Mononuclear cell (primary cell): Measurements from ENCODE around the gene COG5. TPM values are rescaled to one million over a fixed set of nuclear protein-coding genes. Genes with fewer than 3 reads are reported as not detected.
A peak's percentile ranks its signal among the peaks of the same experiment; 100 is the strongest.

Experiments
- H3K27me3 ChIP-seq: 2 replicates; pipeline ENCODE4 v1.6.0; 2011; ENCODE audit warnings: low read length, control low read depth; ENCODE audit not compliant: insufficient read depth
- H3K4me1 ChIP-seq: 2 replicates; pipeline ENCODE4 v1.5.1; 2011; ENCODE audit warnings: mild to moderate bottlenecking, low read length, control low read depth; ENCODE audit not compliant: insufficient read depth
- H3K4me3 ChIP-seq: 2 replicates; pipeline ENCODE4 v1.5.1; 2011; ENCODE audit warnings: mild to moderate bottlenecking, low read length, moderate library complexity
- H3K9me3 ChIP-seq: 2 replicates; pipeline ENCODE4 v1.5.1; 2011; ENCODE audit warnings: low read depth, mild to moderate bottlenecking, control low read depth, low read length
- total RNA-seq: library from RNA; depleted of rRNA; stranded (reverse); fragments of >200 nt; gene quantifications from one replicate; pipeline ENCODE4 v1.2.3, GENCODE V29; 2012

Gene COG5
- total RNA-seq, 1 donor = 78.9 TPM

GRCh38 chr7:107591421-107591820, 27.7 kb upstream of the COG5 start:
- Histone ChIP-seq H3K9me3 (no peaks in the 10 kb centered on the region), H3K4me3 (no peak overlapping the region), H3K27me3 (no peaks in the 10 kb centered on the region), H3K4me1 (no peaks in the 10 kb centered on the region)

- H3K27me3 ChIP-seq = no peaks in the 10 kb centered on the region
- no peaks in the 10 kb centered on the region for H3K9me3 ChIP-seq
- no peaks in the 10 kb centered on the region for H3K4me1 ChIP-seq
- H3K4me3 ChIP-seq = no peak overlapping the region
Observed at GRCh38 chr7:107588529-107589130, 24.9 kb upstream of the COG5 start.

GRCh38 chr7:107584716-107585115, 21.0 kb upstream of the COG5 start:
- H3K4me3 ChIP-seq = no peak overlapping the region
- peaks cover 3% of the 10 kb centered on the region for H3K4me1 ChIP-seq
- no peaks in the 10 kb centered on the region for H3K9me3 ChIP-seq
- no peaks in the 10 kb centered on the region for H3K27me3 ChIP-seq

GRCh38 chr7:107582875-107583274, 19.2 kb upstream of the COG5 start:
- Histone ChIP-seq H3K4me1 (peaks cover 3% of the 10 kb centered on the region), H3K9me3 (no peaks in the 10 kb centered on the region), H3K27me3 (no peaks in the 10 kb centered on the region), H3K4me3 (no peak overlapping the region)

GRCh38 chr7:107581387-107582013, 17.8 kb upstream of the COG5 start:
- Histone ChIP-seq H3K9me3 (no peaks in the 10 kb centered on the region), H3K27me3 (no peaks in the 10 kb centered on the region), H3K4me3 (no peak overlapping the region), H3K4me1 (peaks cover 3% of the 10 kb centered on the region)

GRCh38 chr7:107580716-107581383, 17.1 kb upstream of the COG5 start:
- H3K27me3 ChIP-seq = no peaks in the 10 kb centered on the region
- no peaks in the 10 kb centered on the region for H3K9me3 ChIP-seq
- peak overlapping the region; percentile 75 for H3K4me3 ChIP-seq
- H3K4me1 ChIP-seq = peaks cover 3% of the 10 kb centered on the region

- Histone ChIP-seq H3K4me1 (peaks cover 3% of the 10 kb centered on the region), H3K4me3 (peak within 1 kb of the TSS; percentile 75), H3K27me3 (no peaks in the 10 kb centered on the region), H3K9me3 (no peaks in the 10 kb centered on the region)
Observed at GRCh38 chr7:107579885-107580715, 16.4 kb upstream of the COG5 start, which contains the start of gene BCAP29. BCAP29 (plus strand) TSS chr7:107580246; CDS start chr7:107580773, 527 bp downstream.

- H3K4me3 ChIP-seq = peak overlapping the region; percentile 75
- no peaks in the 10 kb centered on the region for H3K9me3 ChIP-seq
- H3K27me3 ChIP-seq = no peaks in the 10 kb centered on the region
- H3K4me1 ChIP-seq = peaks cover 3% of the 10 kb centered on the region
Observed at GRCh38 chr7:107579554-107579884, 15.8 kb upstream of the COG5 start.

- H3K27me3 ChIP-seq = no peaks in the 10 kb centered on the region
- no peaks in the 10 kb centered on the region for H3K9me3 ChIP-seq
- H3K4me1 ChIP-seq = no peaks in the 10 kb centered on the region
- H3K4me3 ChIP-seq = no peak overlapping the region
Observed at GRCh38 chr7:107573537-107573936, 9.8 kb upstream of the COG5 start.

- Histone ChIP-seq H3K9me3 (no peaks in the 10 kb centered on the region), H3K4me3 (no peak overlapping the region), H3K27me3 (no peaks in the 10 kb centered on the region), H3K4me1 (no peaks in the 10 kb centered on the region)
Observed at GRCh38 chr7:107570298-107570697, 6.6 kb upstream of the COG5 start.

- peaks cover 21% of the 10 kb centered on the region for H3K4me1 ChIP-seq
- no peaks in the 10 kb centered on the region for H3K27me3 ChIP-seq
- H3K4me3 ChIP-seq = peak overlapping the region; percentile 79
- no peaks in the 10 kb centered on the region for H3K9me3 ChIP-seq
Observed at GRCh38 chr7:107564553-107565298, 1.0 kb upstream of the COG5 start.

GRCh38 chr7:107563081-107563774, 492 bp downstream of the COG5 start:
- Histone ChIP-seq H3K9me3 (no peaks in the 10 kb centered on the region), H3K4me3 (peak overlapping the region; percentile 79), H3K4me1 (peaks cover 21% of the 10 kb centered on the region), H3K27me3 (no peaks in the 10 kb centered on the region)

- Histone ChIP-seq H3K27me3 (no peaks in the 10 kb centered on the region), H3K4me3 (no peak overlapping the region), H3K9me3 (no peaks in the 10 kb centered on the region), H3K4me1 (peaks cover 21% of the 10 kb centered on the region)
Observed at GRCh38 chr7:107560898-107561516, 2.7 kb downstream of the COG5 start.

- no peaks in the 10 kb centered on the region for H3K27me3 ChIP-seq
- no peaks in the 10 kb centered on the region for H3K9me3 ChIP-seq
- H3K4me1 ChIP-seq = peaks cover 21% of the 10 kb centered on the region
- H3K4me3 ChIP-seq = no peak overlapping the region
Observed at GRCh38 chr7:107559864-107560263, 3.9 kb downstream of the COG5 start.
